Epithelial cell of esophagus (primary cell): ENCODE results near the gene PLA2G1B.

Experiments
- DNase-seq: peaks from one replicate; pipeline ENCODE4 v3.0.0; 2010; ENCODE audit warnings: low read depth
- H3K4me3 ChIP-seq: 2 replicates; pipeline ENCODE4 v1.5.1; 2011; ENCODE audit warnings: mild to moderate bottlenecking, low read length, control low read depth
- CTCF ChIP-seq: IDR thresholded peaks from 2 replicates; pipeline ENCODE4 v1.5.1; 2011; ENCODE audit warnings: low read depth, mild to moderate bottlenecking, low read length, control low read depth, inconsistent platforms; ENCODE audit not compliant: insufficient read depth; ENCODE audit errors: missing control alignments

Gene PLA2G1B

GRCh38 chr12:120331390-120331789 lies 3.8 kb upstream of the PLA2G1B start:
- DNase-seq: no peak
- TF ChIP-seq CTCF: no peak
- H3K4me3 ChIP-seq: no peak overlapping the region

GRCh38 chr12:120328228-120328627 lies 649 bp upstream of the PLA2G1B start:
- H3K4me3 ChIP-seq: no peak overlapping the region
- TF ChIP-seq CTCF: no peak
- no peak for DNase-seq

GRCh38 chr12:120324841-120325417 lies 2.6 kb downstream of the PLA2G1B start:
- H3K4me3 ChIP-seq: no peak overlapping the region
- no peak for DNase-seq
- TF ChIP-seq CTCF: no peak

- no peak overlapping the region for H3K4me3 ChIP-seq
- no peak for DNase-seq
- TF ChIP-seq CTCF: no peak
Measured at GRCh38 chr12:120323772-120324171, 3.8 kb downstream of the PLA2G1B start.

GRCh38 chr12:120321382-120322202 lies 6.0 kb downstream of the PLA2G1B start:
- DNase-seq: no peak
- TF ChIP-seq CTCF: no peak
- no peak overlapping the region for H3K4me3 ChIP-seq

GRCh38 chr12:120317224-120318105 lies 10.1 kb downstream of the PLA2G1B start:
- TF ChIP-seq CTCF: peak; percentile 76
- peak overlapping the region; percentile 62 for H3K4me3 ChIP-seq
- DNase-seq: peak; percentile 100
